ENCODE results near the gene KLHL42. TPM values are rescaled to one million over a fixed set of nuclear protein-coding genes. Genes with fewer than 3 reads are reported as not detected.

KLHL42 gene
- total RNA-seq, 1 donor from 2014 or later, result 65.3 TPM

DNA sequence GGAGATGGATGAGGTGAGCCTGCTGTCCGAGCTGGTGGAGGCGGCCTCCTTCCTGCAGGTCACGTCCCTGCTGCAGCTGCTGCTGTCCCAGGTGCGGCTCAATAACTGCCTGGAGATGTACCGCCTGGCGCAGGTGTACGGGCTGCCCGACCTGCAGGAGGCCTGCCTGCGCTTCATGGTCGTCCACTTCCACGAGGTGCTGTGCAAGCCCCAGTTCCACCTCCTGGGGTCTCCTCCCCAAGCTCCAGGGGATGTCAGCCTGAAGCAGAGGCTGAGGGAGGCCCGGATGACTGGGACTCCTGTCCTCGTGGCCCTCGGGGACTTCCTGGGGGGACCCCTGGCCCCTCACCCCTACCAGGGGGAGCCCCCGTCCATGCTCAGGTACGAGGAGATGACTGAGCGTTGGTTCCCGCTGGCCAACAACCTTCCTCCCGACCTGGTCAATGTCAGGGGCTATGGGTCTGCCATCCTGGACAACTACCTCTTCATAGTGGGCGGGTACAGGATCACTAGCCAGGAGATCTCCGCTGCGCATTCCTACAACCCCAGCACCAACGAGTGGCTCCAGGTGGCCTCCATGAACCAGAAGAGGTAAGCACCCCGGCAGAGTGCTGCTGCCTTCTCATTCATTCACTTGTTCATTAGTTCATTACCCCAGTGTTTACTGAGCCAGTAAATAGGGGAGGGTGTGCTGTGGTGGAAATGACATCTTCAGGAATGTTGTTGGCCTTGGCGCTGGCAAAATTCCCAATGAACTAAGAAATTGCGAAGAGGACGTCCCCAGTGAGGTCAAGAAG lies 777 bp downstream of the KLHL42 start:
- peaks cover 12% of the 10 kb centered on the region for H3K27me3 Mint-ChIP-seq (ENCODE audit: unreplicated experiment)
- peaks cover 14% of the 10 kb centered on the region for H3K4me1 Mint-ChIP-seq (ENCODE audit: low read depth, unreplicated experiment)
- no peak for TF ChIP-seq CTCF (IDR thresholded peaks at IDR 0.05; ENCODE audit: partially characterized antibody, unreplicated experiment)
- H3K27ac Mint-ChIP-seq (ENCODE audit: unreplicated experiment), result peak overlapping the region; percentile 52
- H3K9me3 Mint-ChIP-seq (ENCODE audit: unreplicated experiment), result peaks cover 14% of the 10 kb centered on the region
- no peaks in the 10 kb centered on the region for H3K36me3 Mint-ChIP-seq (ENCODE audit: unreplicated experiment)
- peak overlapping the region; percentile 88 for H3K4me3 Mint-ChIP-seq (ENCODE audit: unreplicated experiment)
- peak; percentile 20 for DNase-seq

GRCh38 chr12:27781680-27782079 lies 1.6 kb downstream of the KLHL42 start:
- Mint-ChIP-seq H3K36me3 (ENCODE audit: unreplicated experiment) (no peaks in the 10 kb centered on the region), H3K4me1 (ENCODE audit: low read depth, unreplicated experiment) (peaks cover 14% of the 10 kb centered on the region), H3K27ac (ENCODE audit: unreplicated experiment) (peak overlapping the region; percentile 26), H3K9me3 (ENCODE audit: unreplicated experiment) (peaks cover 14% of the 10 kb centered on the region), H3K4me3 (ENCODE audit: unreplicated experiment) (peak overlapping the region; percentile 88), H3K27me3 (ENCODE audit: unreplicated experiment) (peaks cover 12% of the 10 kb centered on the region)
- DNase-seq, result no peak
- no peak for TF ChIP-seq CTCF (IDR thresholded peaks at IDR 0.05; ENCODE audit: partially characterized antibody, unreplicated experiment)

DNA sequence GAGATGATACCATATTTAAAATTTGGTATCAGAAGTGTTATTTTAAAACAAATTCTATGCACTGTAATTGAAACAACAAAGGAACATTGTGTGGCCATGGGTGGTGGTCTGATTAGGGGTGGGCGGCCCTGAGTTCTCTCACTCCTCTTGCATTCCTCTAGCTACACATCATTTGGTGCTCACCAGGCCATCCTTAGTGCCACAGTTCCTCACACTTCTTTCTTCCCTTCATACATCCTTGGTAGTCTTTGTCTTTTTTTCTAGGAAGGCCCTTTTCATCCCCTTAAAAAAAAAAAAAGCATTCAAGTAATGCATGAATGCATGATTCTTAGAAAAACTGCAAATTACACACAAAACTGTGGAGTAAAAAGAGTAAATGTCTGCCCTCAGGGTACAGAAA lies 2.4 kb downstream of the KLHL42 start:
- Mint-ChIP-seq H3K4me3 (ENCODE audit: unreplicated experiment) (peak overlapping the region; percentile 88), H3K36me3 (ENCODE audit: unreplicated experiment) (no peaks in the 10 kb centered on the region), H3K27me3 (ENCODE audit: unreplicated experiment) (peaks cover 12% of the 10 kb centered on the region), H3K27ac (ENCODE audit: unreplicated experiment) (no peak overlapping the region), H3K4me1 (ENCODE audit: low read depth, unreplicated experiment) (peaks cover 15% of the 10 kb centered on the region), H3K9me3 (ENCODE audit: unreplicated experiment) (peaks cover 14% of the 10 kb centered on the region)
- no peak for DNase-seq
- no peak for TF ChIP-seq CTCF (IDR thresholded peaks at IDR 0.05; ENCODE audit: partially characterized antibody, unreplicated experiment)

DNA sequence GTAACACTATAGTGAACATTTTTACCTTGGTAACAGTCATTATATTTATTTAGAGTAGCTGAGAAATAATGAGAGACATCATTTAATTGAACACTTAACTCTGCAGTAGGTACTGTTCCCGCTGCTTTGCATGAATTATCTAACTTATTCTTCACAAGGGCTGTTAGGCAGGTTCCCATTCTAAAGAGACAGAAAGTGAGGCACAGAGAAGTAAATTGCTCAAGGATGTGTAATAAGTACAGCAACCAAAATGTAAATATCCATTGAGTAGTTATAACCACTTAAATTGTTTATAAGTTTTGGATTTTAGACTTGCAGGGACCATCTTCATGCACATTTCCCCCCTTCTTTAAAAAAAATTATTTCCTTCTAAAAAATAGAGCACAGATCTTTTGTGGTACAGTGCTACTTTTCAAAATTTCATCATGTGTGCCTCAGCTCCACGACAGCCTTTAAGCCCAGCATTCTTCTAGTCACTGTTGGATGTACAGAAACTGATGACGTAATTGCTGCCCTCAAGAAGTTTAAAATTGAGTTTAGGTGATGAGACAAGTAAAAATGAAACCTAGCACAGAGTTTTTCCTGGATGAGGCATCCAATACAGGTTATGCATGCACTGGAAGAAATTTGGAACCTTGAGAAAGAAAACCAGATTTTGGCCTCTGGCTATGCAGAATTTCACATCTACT lies 6.0 kb downstream of the KLHL42 start:
- Mint-ChIP-seq H3K36me3 (ENCODE audit: unreplicated experiment) (no peaks in the 10 kb centered on the region), H3K27me3 (ENCODE audit: unreplicated experiment) (peaks cover 5% of the 10 kb centered on the region), H3K4me1 (ENCODE audit: low read depth, unreplicated experiment) (peaks cover 21% of the 10 kb centered on the region), H3K9me3 (ENCODE audit: unreplicated experiment) (peaks cover 5% of the 10 kb centered on the region), H3K4me3 (ENCODE audit: unreplicated experiment) (no peak overlapping the region), H3K27ac (ENCODE audit: unreplicated experiment) (no peak overlapping the region)
- no peak for DNase-seq
- no peak for TF ChIP-seq CTCF (IDR thresholded peaks at IDR 0.05; ENCODE audit: partially characterized antibody, unreplicated experiment)

GRCh38 chr12:27787559-27787958 lies 7.5 kb downstream of the KLHL42 start:
- H3K4me1 Mint-ChIP-seq (ENCODE audit: low read depth, unreplicated experiment), result peaks cover 11% of the 10 kb centered on the region
- no peak for DNase-seq
- no peak overlapping the region for H3K27ac Mint-ChIP-seq (ENCODE audit: unreplicated experiment)
- H3K4me3 Mint-ChIP-seq (ENCODE audit: unreplicated experiment), result no peak overlapping the region
- peaks cover 1% of the 10 kb centered on the region for H3K9me3 Mint-ChIP-seq (ENCODE audit: unreplicated experiment)
- peaks cover 2% of the 10 kb centered on the region for H3K27me3 Mint-ChIP-seq (ENCODE audit: unreplicated experiment)
- TF ChIP-seq CTCF (IDR thresholded peaks at IDR 0.05; ENCODE audit: partially characterized antibody, unreplicated experiment), result no peak
- H3K36me3 Mint-ChIP-seq (ENCODE audit: unreplicated experiment), result no peaks in the 10 kb centered on the region

All from glutamatergic neuron (in vitro differentiated cells).